ES-I3 (cell line): ENCODE data around the gene ANKRD13D.
A peak's percentile ranks its signal among the peaks of the same experiment; 100 is the strongest.

Experiments used
- H3K36me3 ChIP-seq: 2 replicates; pipeline ENCODE4 v1.6.1; 2013; ENCODE audit warnings: mild to moderate bottlenecking, low read length, control low read depth, moderate library complexity; ENCODE audit not compliant: insufficient read depth
- H3K4me1 ChIP-seq: 2 replicates; pipeline ENCODE4 v1.6.1; 2013; ENCODE audit warnings: mild to moderate bottlenecking, control low read depth, low read length; ENCODE audit not compliant: insufficient read depth
- H3K9ac ChIP-seq: 2 replicates; pipeline ENCODE4 v1.6.1; 2013; ENCODE audit warnings: low read depth, mild to moderate bottlenecking, low read length, moderate library complexity
- H3K9me3 ChIP-seq: 2 replicates; pipeline ENCODE4 v1.6.1; 2013; ENCODE audit warnings: mild to moderate bottlenecking, low read length, moderate library complexity; ENCODE audit not compliant: control insufficient read depth, insufficient read depth

Gene ANKRD13D

DNA sequence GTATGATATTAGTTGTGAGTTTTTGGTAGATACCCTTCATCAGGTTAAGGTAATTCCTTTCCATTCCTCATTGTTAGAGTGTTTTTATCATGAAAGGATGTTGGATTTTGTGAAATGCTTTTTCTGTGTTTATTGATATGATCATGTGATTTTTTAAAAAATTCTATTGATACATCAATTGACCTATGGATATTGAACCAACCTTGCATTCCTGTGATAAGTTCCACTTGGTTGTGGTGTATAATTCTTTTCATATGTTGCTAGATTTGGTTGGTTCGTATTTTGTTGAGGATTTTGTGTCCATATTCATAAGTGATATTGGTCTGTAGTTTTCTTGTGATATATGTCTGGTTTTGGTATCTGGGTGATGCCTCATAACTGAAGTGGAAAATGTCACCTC lies 6.7 kb downstream of the ANKRD13D start:
- H3K4me1 ChIP-seq: no peaks in the 10 kb centered on the region
- H3K9me3 ChIP-seq: peaks cover 7% of the 10 kb centered on the region; the same call in 1 of the 2 replicates
- H3K9ac ChIP-seq: no peak overlapping the region
- H3K36me3 ChIP-seq: peaks cover 7% of the 10 kb centered on the region; the same call in 1 of the 2 replicates

GRCh38 chr11:67298786-67299185 lies 9.7 kb downstream of the ANKRD13D start:
- no peak overlapping the region for H3K9ac ChIP-seq
- H3K36me3 ChIP-seq: peaks cover 10% of the 10 kb centered on the region; the same call in 1 of the 2 replicates
- H3K4me1 ChIP-seq: no peaks in the 10 kb centered on the region
- H3K9me3 ChIP-seq: peaks cover 7% of the 10 kb centered on the region; the same call in 1 of the 2 replicates

- Histone ChIP-seq H3K36me3 (peaks cover 10% of the 10 kb centered on the region; the same call in 1 of the 2 replicates), H3K9ac (no peak overlapping the region), H3K4me1 (no peaks in the 10 kb centered on the region), H3K9me3 (peaks cover 7% of the 10 kb centered on the region; the same call in 1 of the 2 replicates)
Measured at GRCh38 chr11:67299471-67300191, 10.5 kb downstream of the ANKRD13D start.

GRCh38 chr11:67300256-67300755 lies 11.2 kb downstream of the ANKRD13D start:
- peaks cover 10% of the 10 kb centered on the region; the same call in 1 of the 2 replicates for H3K36me3 ChIP-seq
- no peaks in the 10 kb centered on the region for H3K4me1 ChIP-seq
- H3K9me3 ChIP-seq: peaks cover 7% of the 10 kb centered on the region; the same call in 1 of the 2 replicates
- H3K9ac ChIP-seq: no peak overlapping the region

DNA sequence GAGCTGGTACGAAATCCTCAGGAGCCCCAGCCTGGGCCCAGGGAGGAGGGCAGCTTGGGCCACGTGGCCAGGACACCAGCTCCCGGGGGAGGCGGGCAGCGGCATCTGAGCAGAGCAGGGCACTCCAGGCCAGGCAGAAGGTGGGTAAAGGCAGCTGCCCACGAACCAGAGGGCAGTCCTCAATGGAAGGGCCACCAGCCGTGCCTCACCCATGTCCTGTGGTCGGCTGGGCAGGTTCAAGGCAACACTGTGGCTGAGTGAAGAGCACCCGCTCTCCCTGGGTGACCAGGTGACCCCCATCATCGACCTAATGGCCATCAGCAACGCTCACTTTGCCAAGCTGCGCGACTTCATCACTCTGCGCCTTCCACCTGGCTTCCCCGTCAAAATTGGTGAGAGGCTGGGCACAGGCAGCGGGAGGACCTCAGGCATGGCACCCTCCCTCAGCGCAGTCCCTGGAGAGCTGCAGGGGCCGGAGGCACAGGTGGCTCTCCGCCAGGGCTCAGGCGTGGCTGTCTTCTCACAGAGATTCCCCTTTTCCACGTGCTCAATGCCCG lies 11.7 kb downstream of the ANKRD13D start:
- Histone ChIP-seq H3K9ac (no peak overlapping the region), H3K9me3 (peaks cover 3% of the 10 kb centered on the region; the same call in 1 of the 2 replicates), H3K36me3 (peaks cover 10% of the 10 kb centered on the region; the same call in 1 of the 2 replicates), H3K4me1 (no peaks in the 10 kb centered on the region)

- Histone ChIP-seq H3K9me3 (no peaks in the 10 kb centered on the region), H3K36me3 (peaks cover 9% of the 10 kb centered on the region; the same call in 1 of the 2 replicates), H3K4me1 (no peaks in the 10 kb centered on the region), H3K9ac (no peak overlapping the region)
Measured at GRCh38 chr11:67301313-67301921, 12.3 kb downstream of the ANKRD13D start.

DNA sequence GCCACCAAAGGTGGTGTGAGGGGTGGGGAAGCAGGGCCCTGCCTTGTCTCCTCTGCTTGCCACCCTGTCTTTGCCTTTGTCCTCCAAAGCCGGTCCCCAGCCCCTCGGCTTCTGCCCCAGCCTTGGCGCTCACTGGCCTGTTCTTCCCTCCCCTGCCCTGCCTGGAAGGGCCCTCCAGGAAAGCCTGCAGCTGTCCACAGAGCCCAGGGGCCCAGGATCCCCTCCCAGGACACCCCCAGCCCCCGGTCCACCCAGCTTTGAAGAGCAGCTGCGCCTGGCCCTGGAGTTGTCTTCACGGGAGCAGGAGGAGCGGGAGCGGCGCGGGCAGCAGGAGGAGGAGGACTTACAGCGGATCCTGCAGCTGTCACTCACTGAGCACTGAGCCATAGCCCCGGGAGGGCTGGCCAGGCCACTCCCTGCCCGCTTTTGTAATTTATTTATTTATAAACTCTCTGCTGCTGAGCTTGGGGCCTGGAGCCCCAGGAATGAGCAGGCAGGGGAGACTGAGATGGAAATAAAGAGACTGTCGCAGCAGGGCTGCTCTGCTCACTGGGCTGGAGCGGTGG lies 12.9 kb downstream of the ANKRD13D start:
- Histone ChIP-seq H3K36me3 (peaks cover 5% of the 10 kb centered on the region; the same call in 1 of the 2 replicates), H3K4me1 (no peaks in the 10 kb centered on the region), H3K9ac (peak overlapping the region; percentile 71), H3K9me3 (no peaks in the 10 kb centered on the region)

DNA sequence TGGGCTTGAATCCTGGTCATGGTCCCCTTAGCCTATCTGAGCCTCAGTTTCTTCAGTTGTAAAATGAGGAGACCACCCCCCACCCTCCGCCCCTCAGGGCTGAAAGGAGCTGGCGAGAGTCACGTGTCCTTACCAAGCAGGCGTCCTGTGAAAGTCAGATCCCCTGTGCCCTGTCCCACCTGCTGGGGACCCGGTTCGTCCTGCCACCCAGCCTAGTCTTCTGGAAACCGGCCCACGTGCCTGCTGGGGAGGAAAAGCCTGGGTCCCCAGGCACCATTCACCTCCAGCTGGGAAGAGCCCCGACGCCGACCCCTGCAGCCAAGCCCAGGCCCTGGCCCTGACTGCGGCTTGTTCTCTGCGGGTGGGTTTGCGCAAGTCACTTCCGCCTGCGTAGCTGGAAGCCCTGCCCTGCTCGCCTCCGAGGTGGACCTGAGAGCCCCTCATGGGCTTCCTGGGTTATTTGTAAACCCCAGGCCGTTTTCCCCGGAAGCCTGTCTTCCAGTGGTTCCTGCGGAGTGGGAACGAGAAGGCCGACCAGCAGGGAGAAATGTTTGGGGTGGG lies 13.5 kb downstream of the ANKRD13D start:
- Histone ChIP-seq H3K9ac (peak overlapping the region; percentile 71), H3K9me3 (no peaks in the 10 kb centered on the region), H3K36me3 (peaks cover 5% of the 10 kb centered on the region; the same call in 1 of the 2 replicates), H3K4me1 (no peaks in the 10 kb centered on the region)

DNA sequence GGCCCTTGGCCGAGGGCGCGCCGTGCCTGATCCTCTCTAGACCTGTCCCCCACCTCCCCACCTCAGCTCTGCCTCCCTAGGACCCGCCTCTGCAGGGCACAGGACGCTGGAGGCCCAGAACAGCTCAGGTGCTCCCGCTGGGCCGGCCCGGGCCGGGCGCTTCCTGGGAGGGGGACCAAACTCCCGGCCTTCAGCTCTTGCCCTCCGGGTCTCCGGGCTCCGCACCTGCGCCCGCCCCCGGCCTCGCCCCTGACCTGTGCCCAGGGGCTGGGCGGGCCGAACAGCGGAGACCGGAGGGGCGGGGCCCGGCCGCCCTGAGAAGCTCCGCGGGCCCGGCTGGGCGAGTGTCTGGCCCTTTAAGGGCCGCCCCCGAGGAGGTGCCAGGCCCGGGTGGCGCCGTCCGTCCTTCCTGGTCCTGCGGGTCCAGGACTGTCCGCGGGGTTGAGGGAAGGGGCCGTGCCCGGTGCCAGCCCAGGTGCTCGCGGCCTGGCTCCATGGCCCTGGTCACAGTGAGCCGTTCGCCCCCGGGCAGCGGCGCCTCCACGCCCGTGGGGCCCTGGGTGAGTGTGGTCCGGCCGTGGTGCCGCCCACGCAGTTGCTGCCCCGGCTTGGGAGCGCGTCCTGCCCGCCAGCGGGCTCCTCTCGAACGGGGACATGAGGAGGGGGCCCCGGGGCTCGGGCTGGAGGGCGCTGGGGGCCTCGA lies 14.2 kb downstream of the ANKRD13D start, which contains the start of gene SSH3:
Gene SSH3 (plus strand): TSS at position 399 of the 703 bp plus-strand sequence. CDS start 96 bp downstream, at position 495.
- peaks cover 5% of the 10 kb centered on the region; the same call in 1 of the 2 replicates for H3K36me3 ChIP-seq
- peak within 1 kb of the TSS; percentile 71 for H3K9ac ChIP-seq
- H3K9me3 ChIP-seq: no peaks in the 10 kb centered on the region
- no peaks in the 10 kb centered on the region for H3K4me1 ChIP-seq

DNA sequence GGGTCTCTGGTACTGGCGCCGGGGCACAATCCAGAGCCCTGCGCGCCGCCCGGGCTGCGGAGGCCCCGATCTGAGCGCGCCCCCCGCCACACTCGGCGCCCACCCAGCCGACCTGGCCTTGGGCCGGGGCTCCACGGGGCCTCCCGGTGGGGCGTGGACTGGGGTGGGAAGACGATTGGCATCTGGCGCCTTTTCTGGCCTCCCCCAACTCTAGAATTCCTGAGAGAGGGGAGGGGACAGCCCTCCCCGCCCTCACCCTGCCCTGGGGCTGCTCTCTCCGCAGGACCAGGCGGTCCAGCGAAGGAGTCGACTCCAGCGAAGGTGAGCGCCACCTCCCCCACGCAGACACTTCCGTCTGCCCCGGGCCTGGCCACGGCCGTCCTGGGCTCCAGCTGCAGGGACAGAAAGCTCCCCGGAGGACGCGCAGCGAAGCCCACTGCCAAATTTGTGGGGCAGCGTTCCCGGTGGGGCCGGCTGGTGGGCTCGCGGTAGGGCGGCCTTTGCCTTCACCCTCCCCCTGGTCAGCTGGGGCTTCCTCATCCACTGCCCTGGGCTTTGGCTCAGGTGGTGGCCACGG lies 14.8 kb downstream of the ANKRD13D start:
- Histone ChIP-seq H3K9ac (peak overlapping the region; percentile 71), H3K36me3 (peaks cover 5% of the 10 kb centered on the region; the same call in 1 of the 2 replicates), H3K4me1 (no peaks in the 10 kb centered on the region), H3K9me3 (no peaks in the 10 kb centered on the region)

- Histone ChIP-seq H3K9me3 (no peaks in the 10 kb centered on the region), H3K9ac (peak overlapping the region; percentile 71; the same call in 1 of the 2 replicates), H3K36me3 (peaks cover 5% of the 10 kb centered on the region; the same call in 1 of the 2 replicates), H3K4me1 (no peaks in the 10 kb centered on the region)
Measured at GRCh38 chr11:67304511-67305113, 15.5 kb downstream of the ANKRD13D start.

DNA sequence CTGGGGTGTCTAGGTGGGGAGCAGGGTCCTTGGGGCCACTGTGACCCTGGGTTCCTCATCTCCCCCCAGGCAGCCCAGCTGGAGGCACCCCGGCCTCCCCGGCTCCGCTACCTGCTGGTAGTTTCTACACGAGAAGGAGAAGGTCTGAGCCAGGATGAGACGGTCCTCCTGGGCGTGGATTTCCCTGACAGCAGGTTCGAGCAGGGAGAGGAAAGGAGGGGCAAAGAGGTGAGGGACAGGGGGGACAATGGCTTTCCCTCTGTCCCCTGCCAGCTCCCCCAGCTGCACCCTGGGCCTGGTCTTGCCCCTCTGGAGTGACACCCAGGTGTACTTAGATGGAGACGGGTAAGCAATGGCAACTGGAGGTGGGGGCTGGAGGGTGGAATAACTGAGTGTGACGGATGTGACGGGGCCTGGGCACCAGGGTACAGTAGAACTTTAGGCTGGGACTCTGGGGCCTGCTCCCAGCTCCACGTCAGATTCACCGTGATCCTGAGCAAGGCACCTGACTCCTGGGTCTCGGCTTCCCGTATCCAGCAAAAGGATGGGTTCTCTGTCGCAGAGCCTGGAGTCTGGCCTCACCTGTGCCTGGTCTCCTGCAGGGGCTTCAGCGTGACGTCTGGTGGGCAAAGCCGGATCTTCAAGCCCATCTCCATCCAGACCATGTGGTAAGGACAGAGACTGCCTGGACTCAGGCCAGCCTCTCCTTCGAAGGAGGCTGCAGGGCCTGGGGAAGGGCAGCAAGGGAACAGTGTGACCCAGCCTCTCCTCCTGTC lies 17.9 kb downstream of the ANKRD13D start:
- no peaks in the 10 kb centered on the region for H3K4me1 ChIP-seq
- no peaks in the 10 kb centered on the region for H3K36me3 ChIP-seq
- no peak overlapping the region for H3K9ac ChIP-seq
- H3K9me3 ChIP-seq: no peaks in the 10 kb centered on the region
